Breast epithelium (tissue), 3 donors: ENCODE data around the gene FBXL13.
"Not testable (repeated sequence)": the region's sequence is repeated elsewhere in the genome, so short reads cannot be mapped to it uniquely, and the experiment has no call there.

ENCODE experiments used
- POLR2A ChIP-seq: fragments of 450-650 bp; IDR thresholded peaks from one replicate; pipeline ENCODE4 v1.6.1; 2016; ENCODE audit warnings: antibody characterized with exemption, mild to moderate bottlenecking, moderate library complexity
- POLR2AphosphoS5 ChIP-seq, 3 donors: sonication (generic); formaldehyde crosslinking; IDR thresholded peaks; one replicate each; pipeline ENCODE4 v1.6.1; 2017; ENCODE audit warnings: antibody characterized with exemption in 3 of 3
- TF ChIP-seq, protein P1 (sequence below), 3 donors: fragments of 450-650 bp; IDR thresholded peaks; one replicate each; pipeline ENCODE4 v1.5.1; 2016 to 2017; ENCODE audit warnings: antibody characterized with exemption in 3 of 3, mild to moderate bottlenecking in 3 of 3, moderate library complexity in 3 of 3

DNA sequence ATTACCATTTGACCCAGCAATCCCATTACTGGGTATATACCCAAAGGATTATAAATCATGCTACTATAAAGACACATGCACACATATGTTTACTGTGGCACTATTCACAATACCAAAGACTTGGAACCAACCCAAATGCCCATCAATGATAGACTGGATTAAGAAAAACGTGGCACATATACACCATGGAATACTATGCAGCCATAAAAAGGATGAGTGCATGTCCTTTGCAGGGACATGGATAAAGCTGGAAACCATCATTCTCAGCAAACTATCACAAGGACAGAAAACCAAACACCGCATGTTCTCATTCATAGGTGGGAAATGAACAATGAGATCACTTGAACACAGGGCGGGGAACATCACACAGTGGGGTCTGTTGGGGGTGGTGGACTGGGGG is 116.6 kb downstream of the FBXL13 start:
- not testable (repeated sequence) for TF ChIP-seq POLR2AphosphoS5 (IDR thresholded peaks at IDR 0.05); POLR2A
- TF ChIP-seq, protein P1, sequence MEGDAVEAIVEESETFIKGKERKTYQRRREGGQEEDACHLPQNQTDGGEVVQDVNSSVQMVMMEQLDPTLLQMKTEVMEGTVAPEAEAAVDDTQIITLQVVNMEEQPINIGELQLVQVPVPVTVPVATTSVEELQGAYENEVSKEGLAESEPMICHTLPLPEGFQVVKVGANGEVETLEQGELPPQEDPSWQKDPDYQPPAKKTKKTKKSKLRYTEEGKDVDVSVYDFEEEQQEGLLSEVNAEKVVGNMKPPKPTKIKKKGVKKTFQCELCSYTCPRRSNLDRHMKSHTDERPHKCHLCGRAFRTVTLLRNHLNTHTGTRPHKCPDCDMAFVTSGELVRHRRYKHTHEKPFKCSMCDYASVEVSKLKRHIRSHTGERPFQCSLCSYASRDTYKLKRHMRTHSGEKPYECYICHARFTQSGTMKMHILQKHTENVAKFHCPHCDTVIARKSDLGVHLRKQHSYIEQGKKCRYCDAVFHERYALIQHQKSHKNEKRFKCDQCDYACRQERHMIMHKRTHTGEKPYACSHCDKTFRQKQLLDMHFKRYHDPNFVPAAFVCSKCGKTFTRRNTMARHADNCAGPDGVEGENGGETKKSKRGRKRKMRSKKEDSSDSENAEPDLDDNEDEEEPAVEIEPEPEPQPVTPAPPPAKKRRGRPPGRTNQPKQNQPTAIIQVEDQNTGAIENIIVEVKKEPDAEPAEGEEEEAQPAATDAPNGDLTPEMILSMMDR (IDR thresholded peaks at IDR 0.05), result not testable (repeated sequence)
